Esophagus (tissue), 2 donors: ENCODE results near the gene GOSR2. TPM values are rescaled to one million over a fixed set of nuclear protein-coding genes. Genes with fewer than 3 reads are reported as not detected.
"Not testable (repeated sequence)": the region's sequence is repeated elsewhere in the genome, so short reads cannot be mapped to it uniquely, and the experiment has no call there.

Experiments
- H3K27ac ChIP-seq, 2 donors: one replicate each; pipeline ENCODE4 v1.5.1; 2013; ENCODE audit warnings: low read depth in 2 of 2, mild to moderate bottlenecking in 2 of 2, inconsistent platforms in 1 of 2, low read length in 1 of 2, moderate library complexity in 1 of 2
- H3K27me3 ChIP-seq, 2 donors: one replicate each; pipeline ENCODE4 v1.6.1; 2013; ENCODE audit warnings: low read length in 2 of 2, control low read depth in 1 of 2, mild to moderate bottlenecking in 1 of 2; ENCODE audit not compliant: insufficient read depth in 2 of 2, control insufficient read depth in 1 of 2
- H3K36me3 ChIP-seq, 2 donors: one replicate each; pipeline ENCODE4 v1.6.1; 2013; ENCODE audit warnings: low read length in 1 of 2; ENCODE audit not compliant: control insufficient read depth in 2 of 2, insufficient read depth in 2 of 2
- H3K4me1 ChIP-seq, 2 donors: one replicate each; pipeline ENCODE4 v1.6.1; 2013; ENCODE audit warnings: low read length in 1 of 2; ENCODE audit not compliant: control insufficient read depth in 2 of 2, insufficient read depth in 2 of 2
- H3K4me3 ChIP-seq, 2 donors: one replicate each; pipeline ENCODE4 v1.5.1; 2013; ENCODE audit warnings: low read length in 2 of 2, mild to moderate bottlenecking in 2 of 2, low read depth in 1 of 2, moderate library complexity in 1 of 2
- H3K9me3 ChIP-seq, 2 donors: one replicate each; pipeline ENCODE4 v1.6.1; 2013; ENCODE audit warnings: mild to moderate bottlenecking in 2 of 2, low read depth in 1 of 2, low read length in 1 of 2, moderate library complexity in 1 of 2; ENCODE audit not compliant: control insufficient read depth in 2 of 2, insufficient read depth in 1 of 2
- WGBS, 2 donors: extraction: QIAGEN DNeasy Blood & Tissue Kit; methylation state at CpG; one replicate each; pipeline ENCODE4 v1.1.7; 2013; 5-methylcytosine and 5-hydroxymethylcytosine counted together
- polyA plus RNA-seq, 2 donors: library from polyadenylated mRNA; stranded (reverse); fragments of 200-250 nt; gene quantifications; one replicate each; pipeline ENCODE4 v1.2.3, GENCODE V29; 2013
- donor health status: healthy with polysubstance abuse.
- donor health status: Bipolar disorder and iron deficiency.

GOSR2 gene
- polyA plus RNA-seq, 2 donors = 12.3 to 17.8 TPM

- Histone ChIP-seq H3K27me3 (no peaks in the 10 kb centered on the region), H3K4me3 (no peak overlapping the region), H3K27ac (no peak overlapping the region), H3K36me3 (no peaks in the 10 kb centered on the region), H3K9me3 (no peaks in the 10 kb centered on the region), H3K4me1 (no peaks in the 10 kb centered on the region)
- WGBS, 2 donors = 70 to 78% methylated on average over 4 of the region's 4 CpGs
Measured at GRCh38 chr17:46917516-46917915, 5.4 kb upstream of the GOSR2 start.

- not testable (repeated sequence) for H3K9me3 ChIP-seq, H3K27me3 ChIP-seq, H3K4me1 ChIP-seq, H3K36me3 ChIP-seq, H3K27ac ChIP-seq
- 78 to 79% methylated on average over 4 of the region's 4 CpGs for WGBS, 2 donors
- peak overlapping the region in 1 of 2 donors; percentile 96 for H3K4me3 ChIP-seq
Measured at GRCh38 chr17:46921962-46922361, 998 bp upstream of the GOSR2 start.

DNA sequence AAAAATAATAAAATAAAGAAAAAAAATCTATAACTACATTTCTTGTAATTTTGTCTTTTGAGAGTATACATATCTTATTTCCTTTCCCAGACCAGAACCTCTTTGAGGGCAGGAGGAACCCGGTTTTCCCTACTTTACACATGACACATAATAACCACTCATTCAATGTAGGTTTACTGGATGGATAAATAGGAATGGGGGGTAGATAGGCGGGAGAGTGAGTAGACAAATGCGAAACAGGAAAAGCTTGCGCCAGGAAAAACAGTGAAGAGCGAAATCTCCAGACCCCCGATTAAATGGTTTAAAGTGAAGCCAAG, 515 bp upstream of the GOSR2 start:
- Histone ChIP-seq H3K27ac (peak overlapping the region; percentile 93 to 98), H3K4me1 (no peaks in the 10 kb centered on the region), H3K36me3 (no peaks in the 10 kb centered on the region), H3K4me3 (peak overlapping the region; percentile 96 to 97), H3K27me3 (no peaks in the 10 kb centered on the region), H3K9me3 (no peaks in the 10 kb centered on the region)
- 0 to 1% methylated on average over 6 of the region's 6 CpGs for WGBS, 2 donors

DNA sequence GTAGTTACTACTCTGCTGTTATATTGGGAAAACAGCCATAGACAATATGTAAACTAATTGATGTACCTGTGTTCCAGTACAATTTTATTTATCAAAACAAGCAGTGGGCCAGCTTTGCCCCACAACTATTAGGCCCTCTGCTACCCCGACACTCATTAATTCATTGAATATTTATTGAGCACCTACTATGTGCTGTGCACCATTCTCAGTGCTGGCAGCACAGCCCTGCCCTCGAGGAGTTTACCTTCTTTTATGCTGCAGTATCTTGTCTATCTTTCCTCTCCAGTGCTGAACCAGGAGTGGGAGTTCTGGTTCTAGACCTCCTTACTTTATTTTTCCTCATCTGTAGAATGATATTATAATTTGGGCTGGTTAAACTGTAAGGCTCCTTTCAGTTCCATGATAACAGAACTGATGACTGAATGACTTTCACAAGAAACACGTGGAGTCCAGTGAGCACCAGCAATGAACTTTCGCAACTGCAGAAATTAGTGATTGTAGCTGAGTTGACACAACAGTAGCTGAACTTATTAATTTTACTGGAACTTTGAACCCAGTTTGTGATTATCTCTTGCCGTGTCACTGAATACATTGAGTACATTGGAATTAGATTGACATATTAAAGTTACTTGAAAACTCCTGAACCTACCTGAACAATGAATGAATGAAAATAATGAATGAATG, 2.4 kb downstream of the GOSR2 start:
- 69 to 80% methylated on average over 5 of the region's 5 CpGs for WGBS, 2 donors
- Histone ChIP-seq H3K4me1 (peaks cover 0 to 5% of the 10 kb centered on the region in 2 donors), H3K27me3 (no peaks in the 10 kb centered on the region), H3K9me3 (no peaks in the 10 kb centered on the region), H3K36me3 (peaks cover 0 to 3% of the 10 kb centered on the region in 2 donors), H3K27ac (no peak overlapping the region), H3K4me3 (no peak overlapping the region)

- Histone ChIP-seq H3K36me3 (peaks cover 14 to 19% of the 10 kb centered on the region in 2 donors), H3K27me3 (no peaks in the 10 kb centered on the region), H3K9me3 (no peaks in the 10 kb centered on the region), H3K4me1 (peaks cover 0 to 5% of the 10 kb centered on the region in 2 donors), H3K27ac (no peak overlapping the region), H3K4me3 (no peak overlapping the region)
- 78 to 82% methylated on average over 10 of the region's 10 CpGs for WGBS, 2 donors
Measured at GRCh38 chr17:46928467-46929261, 5.7 kb downstream of the GOSR2 start.

- Histone ChIP-seq H3K36me3 (peaks cover 14 to 21% of the 10 kb centered on the region in 2 donors), H3K4me3 (no peak overlapping the region), H3K27me3 (no peaks in the 10 kb centered on the region), H3K27ac (no peak overlapping the region), H3K4me1 (peaks cover 0 to 5% of the 10 kb centered on the region in 2 donors), H3K9me3 (no peaks in the 10 kb centered on the region)
- WGBS, 2 donors = 68 to 70% methylated on average over 6 of the region's 6 CpGs
Measured at GRCh38 chr17:46929413-46929812, 6.5 kb downstream of the GOSR2 start.

DNA sequence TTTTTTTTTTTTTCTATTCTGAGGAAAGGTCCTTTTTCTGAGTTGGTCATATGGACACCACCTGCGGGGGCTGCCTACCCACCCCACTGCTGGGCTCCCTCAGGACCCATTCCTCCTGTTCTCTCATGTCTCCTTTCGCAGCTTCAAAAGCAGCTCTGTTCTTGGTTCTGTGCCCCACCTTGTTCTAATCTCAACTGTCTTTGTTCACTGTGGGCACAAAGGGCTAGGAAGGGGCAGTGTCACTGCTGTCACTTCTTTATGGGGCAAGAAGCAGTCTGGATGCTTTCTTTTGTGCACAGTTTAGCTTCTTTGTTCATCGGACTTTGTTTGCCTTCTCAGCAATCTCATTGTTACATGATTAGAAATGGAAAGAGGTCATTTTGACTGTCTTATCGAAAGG, 7.1 kb downstream of the GOSR2 start:
- no peak overlapping the region for H3K4me3 ChIP-seq
- H3K27me3 ChIP-seq = no peaks in the 10 kb centered on the region
- no peak overlapping the region for H3K27ac ChIP-seq
- H3K9me3 ChIP-seq = no peaks in the 10 kb centered on the region
- peaks cover 0 to 5% of the 10 kb centered on the region in 2 donors for H3K4me1 ChIP-seq
- 86 to 93% methylated on average over 4 of the region's 4 CpGs for WGBS, 2 donors
- H3K36me3 ChIP-seq = peaks cover 20 to 25% of the 10 kb centered on the region in 2 donors

DNA sequence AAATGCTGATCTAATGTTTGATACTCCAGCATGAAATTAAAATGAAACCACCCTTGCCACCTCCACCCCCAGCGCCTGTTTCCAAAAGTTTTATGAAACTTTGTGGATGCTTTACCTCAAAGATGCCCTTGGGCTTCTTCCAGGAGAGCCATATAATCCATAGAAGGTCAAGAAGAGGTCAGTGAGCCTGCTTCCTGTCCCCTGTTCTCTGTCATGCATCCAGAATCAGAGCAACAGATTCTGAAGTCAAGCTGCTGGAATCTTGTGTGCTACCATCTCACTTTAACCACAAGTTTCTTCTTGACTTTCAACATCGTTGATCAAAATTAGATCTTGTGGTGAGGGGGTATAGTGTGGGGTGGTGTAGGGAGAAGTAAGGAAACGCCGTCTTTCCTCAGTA, 8.6 kb downstream of the GOSR2 start:
- Histone ChIP-seq H3K4me3 (no peak overlapping the region), H3K4me1 (peaks cover 0 to 5% of the 10 kb centered on the region in 2 donors), H3K27me3 (no peaks in the 10 kb centered on the region), H3K27ac (no peak overlapping the region), H3K9me3 (no peaks in the 10 kb centered on the region), H3K36me3 (peaks cover 32 to 37% of the 10 kb centered on the region in 2 donors)
- WGBS, 2 donors = 86 to 88% methylated on average over 4 of the region's 4 CpGs

- no peak overlapping the region for H3K27ac ChIP-seq
- no peaks in the 10 kb centered on the region for H3K4me1 ChIP-seq
- no peak overlapping the region for H3K4me3 ChIP-seq
- H3K36me3 ChIP-seq = peaks cover 35 to 46% of the 10 kb centered on the region in 2 donors
- H3K27me3 ChIP-seq = no peaks in the 10 kb centered on the region
- WGBS, 2 donors = 71% methylated on average over 7 of the region's 7 CpGs
- H3K9me3 ChIP-seq = no peaks in the 10 kb centered on the region
Measured at GRCh38 chr17:46935658-46936266, 12.8 kb downstream of the GOSR2 start.
